Endothelial cell of hepatic sinusoid (primary cell): ENCODE results near the gene SLC43A2.
"Not testable (repeated sequence)": the region's sequence is repeated elsewhere in the genome, so short reads cannot be mapped to it uniquely, and the experiment has no call there.

Experiments used
- in situ Hi-C: cut with HindIII; loops from 2 replicates; pipeline ENCODE4 v1.10.0; 2017; ENCODE audit warnings: low sequenced_read_pairs

Gene SLC43A2

DNA sequence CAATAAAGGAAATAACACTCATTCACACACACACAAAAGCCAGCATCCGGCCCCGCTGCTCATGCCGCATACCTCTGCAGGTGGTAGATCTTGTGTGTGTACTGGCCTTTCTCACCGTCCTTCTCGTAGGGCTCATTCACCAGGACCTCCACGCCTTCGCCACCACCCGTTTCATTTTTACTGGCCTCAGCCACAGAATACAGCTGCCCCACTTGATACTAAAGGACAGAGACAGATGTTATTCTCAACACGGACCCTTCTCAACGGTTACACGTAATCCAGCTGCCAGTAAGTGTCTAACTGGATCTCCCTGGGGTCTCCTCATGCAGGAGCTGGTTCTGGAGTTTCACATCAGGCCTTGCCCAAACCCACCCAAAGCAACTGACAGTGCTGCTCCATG, 75.7 kb downstream of the SLC43A2 start:
- in situ Hi-C loops: loop anchor here (5.0 kb wide), 1 partner anchor 296 kb away; no protein-coding TSS in a partner anchor

DNA sequence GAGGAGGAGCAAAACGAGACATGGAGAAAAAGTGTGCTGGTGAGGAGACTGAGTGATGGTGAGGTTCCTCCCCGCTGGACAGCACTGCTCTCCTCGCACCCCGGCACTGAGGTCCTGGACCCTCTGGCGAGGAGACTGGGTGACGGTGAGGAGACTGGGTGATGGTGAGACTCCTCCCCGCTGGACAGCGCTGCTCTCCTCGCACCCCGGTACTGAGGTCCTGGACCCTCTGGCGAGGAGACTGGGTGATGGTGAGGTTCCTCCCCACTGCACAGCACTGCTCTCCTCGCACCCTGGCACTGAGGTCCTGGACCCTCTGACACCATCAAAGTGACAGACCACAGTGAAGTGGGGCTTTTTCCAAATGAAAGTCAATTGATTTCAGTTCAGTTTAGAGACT, 76.9 kb downstream of the SLC43A2 start:
- in situ Hi-C loops: loop anchor here (5.0 kb wide), 1 partner anchor 294 kb away; no protein-coding TSS in a partner anchor

GRCh38 chr17:1548032-1548431, 80.6 kb downstream of the SLC43A2 start:
- in situ Hi-C loops: no loop called here

- in situ Hi-C loops: no loop called here
These were observed 82.2 kb downstream of the SLC43A2 start for GRCh38 chr17:1546292-1546922.

- in situ Hi-C loops: no loop called here
These were observed 83.0 kb downstream of the SLC43A2 start for GRCh38 chr17:1545618-1546017.

GRCh38 chr17:1542316-1542715, 86.3 kb downstream of the SLC43A2 start:
- in situ Hi-C loops: no loop called here

- in situ Hi-C loops: no loop called here
These were observed 87.2 kb downstream of the SLC43A2 start for GRCh38 chr17:1541367-1541904.

DNA sequence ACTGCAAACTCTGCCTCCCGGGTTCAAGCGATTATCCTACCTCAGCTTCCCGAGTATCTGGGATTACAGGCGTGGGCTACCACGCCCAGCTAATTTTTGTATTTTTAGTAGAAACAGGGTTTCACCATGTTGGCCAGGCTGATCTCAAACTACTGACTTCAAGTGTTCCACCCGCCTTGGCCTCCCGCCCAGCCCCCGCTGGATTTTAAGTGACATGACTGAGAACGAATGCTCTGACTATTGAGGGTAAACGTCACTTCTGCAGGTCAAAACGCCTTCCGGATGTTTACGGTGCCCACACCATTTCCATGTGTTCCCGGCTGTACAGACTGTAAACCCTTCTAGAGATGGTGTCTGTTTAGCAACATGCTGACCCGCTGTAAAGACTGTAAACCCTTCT, 88.8 kb downstream of the SLC43A2 start:
- in situ Hi-C loops: no loop called here

GRCh38 chr17:1535737-1536136, 92.9 kb downstream of the SLC43A2 start:
- in situ Hi-C loops: no loop called here

DNA sequence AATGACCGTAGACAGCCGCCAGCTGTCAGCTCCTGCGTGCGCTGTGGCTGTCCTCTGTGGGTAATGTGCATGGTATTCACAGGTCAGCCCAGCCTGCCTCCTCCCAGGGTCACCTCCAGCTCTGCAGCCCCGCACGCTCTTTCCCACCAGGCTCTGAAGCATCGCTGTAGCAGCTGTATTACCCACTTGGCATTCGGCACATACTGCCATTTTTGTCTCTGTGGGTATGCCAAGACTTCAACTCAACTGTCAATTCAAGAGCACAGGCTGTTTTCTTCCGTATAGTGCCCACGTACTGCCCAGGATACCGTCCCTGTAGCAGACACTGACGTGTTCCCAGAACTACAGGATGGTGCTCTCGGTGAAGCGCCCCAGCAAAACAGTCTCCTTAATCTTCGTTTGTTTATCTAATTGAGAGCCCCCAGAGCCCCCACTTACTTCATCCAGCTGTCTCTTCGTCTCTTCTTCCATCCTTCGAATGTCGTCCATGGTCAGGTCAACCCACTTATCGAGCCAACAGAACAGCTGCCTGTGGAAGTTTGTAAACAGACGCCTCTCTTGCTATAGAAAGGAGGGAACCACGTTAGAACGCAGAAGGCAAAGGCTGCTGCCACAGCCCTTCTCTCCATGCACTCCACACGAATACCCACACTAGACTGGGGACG, 94.8 kb downstream of the SLC43A2 start:
- in situ Hi-C loops: loop anchor here (5.0 kb wide), 1 partner anchor 86 kb away; no protein-coding TSS in a partner anchor

- in situ Hi-C loops: loop anchor here (5.0 kb wide), 1 partner anchor 86 kb away; no protein-coding TSS in a partner anchor
These were observed 95.6 kb downstream of the SLC43A2 start for GRCh38 chr17:1532836-1533602.

- in situ Hi-C loops: loop anchor here (5.0 kb wide), 1 partner anchor 83 kb away; no protein-coding TSS in a partner anchor
These were observed 98.8 kb downstream of the SLC43A2 start for GRCh38 chr17:1529863-1530262.

- in situ Hi-C loops: not testable (repeated sequence)
These were observed 101.8 kb downstream of the SLC43A2 start for GRCh38 chr17:1526876-1527275.

GRCh38 chr17:1522626-1523025, 106.0 kb downstream of the SLC43A2 start:
- in situ Hi-C loops: no loop called here

- in situ Hi-C loops: no loop called here
These were observed 107.5 kb downstream of the SLC43A2 start for GRCh38 chr17:1521086-1521640.

GRCh38 chr17:1519678-1520077, 109.0 kb downstream of the SLC43A2 start:
- in situ Hi-C loops: no loop called here
